Fibroblast of gingiva (primary cell): ENCODE measurements around the gene KCNJ8.
A peak's percentile ranks its signal among the peaks of the same experiment; 100 is the strongest.
"Not testable (repeated sequence)": the region's sequence is repeated elsewhere in the genome, so short reads cannot be mapped to it uniquely, and the experiment has no call there.

Experiments
- DNase-seq: peaks from one replicate; pipeline ENCODE4 v3.0.0-alpha.2; 2011; ENCODE audit warnings: low read depth

KCNJ8 gene

DNA sequence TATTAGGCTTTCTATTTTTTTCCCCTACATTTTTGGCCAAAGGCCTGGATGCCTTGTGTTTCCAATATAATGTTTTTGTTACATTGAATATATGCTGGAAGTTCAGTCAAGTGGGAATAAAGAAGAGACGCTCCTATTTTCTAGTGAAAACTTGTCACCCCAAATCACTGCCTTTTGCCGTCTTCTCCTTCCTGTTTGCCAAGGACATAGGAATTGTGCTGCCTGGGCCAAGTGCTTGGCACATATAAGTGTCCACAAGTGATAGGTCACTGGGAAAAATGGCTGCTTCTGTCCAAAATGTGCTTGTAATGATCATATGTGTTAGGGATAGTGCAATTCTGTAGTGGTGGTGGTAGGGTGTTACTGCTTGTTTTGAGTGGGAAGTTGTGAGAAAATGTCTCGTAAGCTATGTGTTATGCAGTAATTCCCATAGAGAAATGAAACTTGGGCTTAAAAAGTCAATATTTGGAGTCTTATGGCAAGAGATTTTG lies 11.6 kb upstream of the KCNJ8 start:
- no peak for DNase-seq

DNA sequence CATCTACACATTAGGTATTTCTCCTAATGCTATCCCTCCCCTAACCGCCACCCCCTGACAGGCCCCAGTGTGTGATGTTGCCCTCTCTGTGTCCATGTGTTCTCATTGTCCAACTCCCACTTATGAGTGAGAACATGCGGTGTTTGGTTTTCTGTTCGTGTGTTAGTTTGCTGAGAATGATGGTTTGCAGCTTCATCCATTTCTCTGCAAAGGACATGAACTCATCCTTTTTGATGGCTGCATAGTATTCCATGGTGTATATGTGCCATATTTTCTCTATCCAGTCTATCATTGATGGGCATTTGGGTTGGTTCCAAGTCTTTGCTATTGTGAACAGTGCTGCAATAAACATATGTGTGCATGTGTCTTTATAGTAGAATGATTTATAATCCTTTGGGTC lies 8.2 kb upstream of the KCNJ8 start:
- DNase-seq = not testable (repeated sequence)

DNA sequence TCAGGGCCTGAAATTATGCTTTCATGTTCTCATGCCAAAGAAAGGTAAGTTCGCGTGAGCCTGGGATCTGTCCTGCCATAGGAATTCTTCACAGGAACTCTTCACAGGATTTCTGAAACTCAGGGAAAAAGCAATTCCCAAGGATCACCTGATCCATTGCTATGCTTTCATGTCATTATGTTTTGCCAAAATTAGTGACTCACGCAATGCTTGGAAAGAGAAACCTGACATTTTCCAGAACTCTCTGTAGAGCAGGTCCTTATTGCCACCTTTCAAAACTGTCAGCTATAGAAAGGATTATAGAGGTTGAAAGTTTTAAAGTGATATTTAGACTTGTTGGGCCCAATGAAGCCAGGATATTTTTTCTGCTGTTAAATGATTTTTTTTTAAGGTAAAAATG lies 6.3 kb upstream of the KCNJ8 start:
- DNase-seq = no peak

GRCh38 chr12:21776175-21776574 lies 1.7 kb upstream of the KCNJ8 start:
- DNase-seq = no peak

GRCh38 chr12:21775133-21775820 lies 771 bp upstream of the KCNJ8 start:
- no peak for DNase-seq

- no peak for DNase-seq
Measured at GRCh38 chr12:21773806-21774205, 700 bp downstream of the KCNJ8 start.

- DNase-seq = no peak
Measured at GRCh38 chr12:21773263-21773741, 1.2 kb downstream of the KCNJ8 start.

DNA sequence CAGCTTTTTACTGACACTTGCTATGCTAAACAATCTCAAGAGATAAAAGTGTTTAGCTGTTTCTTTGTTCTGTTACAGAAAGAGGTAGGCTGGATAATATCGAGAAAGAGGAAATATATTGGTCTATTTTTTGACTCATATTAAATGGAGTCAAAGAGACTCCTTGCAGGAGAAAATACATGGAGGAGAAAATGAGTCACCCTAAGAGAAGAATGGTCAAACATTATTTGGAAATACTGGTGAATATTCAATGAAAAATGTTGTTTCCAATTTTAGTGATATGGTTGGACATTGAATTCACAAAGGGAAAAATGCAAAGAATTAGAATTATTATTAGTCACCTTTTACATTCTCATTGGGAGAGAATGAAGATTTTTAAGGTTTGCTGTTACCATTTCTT lies 3.2 kb downstream of the KCNJ8 start:
- DNase-seq = no peak

DNA sequence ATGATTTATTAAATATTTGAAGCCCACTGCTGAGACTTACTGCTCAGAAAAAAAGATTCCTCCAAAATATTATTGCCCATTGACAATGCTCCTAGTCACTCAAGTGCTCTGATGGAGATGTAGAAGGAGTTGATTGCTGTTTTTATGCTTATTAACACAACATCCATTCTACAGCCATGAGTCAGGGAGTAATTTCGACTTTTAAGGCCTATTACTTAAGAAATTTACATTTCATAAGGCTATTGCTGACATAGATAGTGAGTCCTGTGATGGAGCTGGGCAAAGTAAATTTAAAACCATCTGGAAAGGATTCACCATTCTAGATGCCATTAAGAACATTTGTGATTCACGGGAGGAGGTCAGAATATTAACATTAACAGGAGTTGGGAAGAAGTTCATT lies 5.2 kb downstream of the KCNJ8 start:
- DNase-seq = peak; percentile 12

DNA sequence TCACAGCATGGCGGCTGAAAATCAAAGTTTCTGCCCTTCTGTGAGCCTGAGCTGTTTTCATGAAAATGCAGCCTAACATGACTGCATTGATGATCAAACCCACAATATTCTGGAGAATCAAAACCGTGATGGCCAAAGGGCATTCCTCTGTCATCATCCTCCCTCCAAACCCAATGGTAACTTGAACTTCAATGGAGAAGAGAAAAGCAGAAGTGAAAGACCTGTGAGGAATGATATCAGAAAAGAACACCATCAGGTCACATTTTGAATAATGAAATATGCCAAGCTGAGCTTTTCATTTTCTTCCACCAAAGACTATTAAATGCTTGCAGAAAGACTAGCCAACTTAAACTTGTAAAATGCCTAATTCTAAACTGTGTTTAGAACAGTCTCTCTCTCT lies 8.1 kb downstream of the KCNJ8 start:
- no peak for DNase-seq

- no peak for DNase-seq
Measured at GRCh38 chr12:21764950-21765349, 9.6 kb downstream of the KCNJ8 start.

DNA sequence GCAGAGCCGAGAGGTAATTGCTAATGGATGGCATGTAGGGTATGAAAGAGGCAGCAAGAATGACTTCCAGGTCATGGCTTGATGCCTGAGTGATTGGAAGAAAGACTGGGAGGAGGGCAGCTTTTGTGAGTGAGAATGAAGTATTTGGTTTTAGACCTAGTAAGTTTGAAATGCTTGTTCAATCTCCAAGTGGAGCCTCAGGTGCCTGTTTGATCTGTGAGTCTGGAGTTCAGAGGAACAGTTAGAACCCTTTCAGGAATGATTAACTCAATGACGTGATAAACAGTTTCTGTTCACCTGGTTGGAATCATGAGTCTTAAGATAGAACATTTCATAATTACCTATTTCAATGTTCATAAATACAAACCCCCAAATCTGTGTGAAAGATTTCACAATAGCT lies 10.4 kb downstream of the KCNJ8 start:
- no peak for DNase-seq

DNA sequence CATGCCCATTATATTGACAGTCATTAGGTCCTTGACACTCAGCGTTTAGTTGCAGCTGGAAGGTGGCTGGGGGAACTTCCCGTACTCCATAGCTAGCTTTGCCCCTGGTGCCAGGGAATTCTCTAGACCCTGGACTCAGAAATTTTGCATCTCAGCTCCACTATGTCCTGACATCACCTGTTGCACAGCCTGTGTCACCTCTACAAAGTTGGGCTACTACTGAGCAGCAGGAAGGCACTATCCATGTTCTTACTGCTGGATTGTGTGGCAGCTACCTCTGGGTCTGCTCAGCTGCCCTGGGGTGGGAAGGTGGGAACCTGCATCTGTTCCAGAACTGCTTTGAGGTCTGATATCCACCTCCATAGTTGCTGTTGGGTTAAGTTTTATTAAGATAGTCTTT lies 11.0 kb downstream of the KCNJ8 start:
- DNase-seq = no peak

DNA sequence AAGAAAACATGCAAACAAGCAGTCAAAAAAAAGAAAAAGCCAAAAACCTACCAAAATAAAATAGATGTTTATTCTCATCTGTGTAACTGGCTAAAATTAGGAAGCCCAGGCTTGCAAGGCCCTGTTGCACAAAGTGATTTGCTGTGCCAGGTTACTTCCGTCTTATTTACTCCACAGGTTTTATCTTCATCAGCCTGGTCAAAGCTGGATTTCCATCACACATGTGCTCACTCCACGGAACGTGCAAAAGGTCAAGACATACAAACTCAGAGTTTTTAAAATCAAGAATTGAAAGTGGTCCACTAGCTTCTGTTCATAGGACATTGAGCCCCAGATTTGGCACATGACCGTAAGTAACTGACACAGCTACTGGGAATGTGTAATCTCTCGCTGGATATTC lies 14.8 kb downstream of the KCNJ8 start:
- no peak for DNase-seq

GRCh38 chr12:21757735-21758134 lies 16.8 kb downstream of the KCNJ8 start:
- DNase-seq = no peak

- DNase-seq = no peak
Measured at GRCh38 chr12:21756699-21757098, 17.8 kb downstream of the KCNJ8 start.

- DNase-seq = no peak
Measured at GRCh38 chr12:21751517-21751916, 23.0 kb downstream of the KCNJ8 start.

- no peak for DNase-seq
Measured at GRCh38 chr12:21745258-21745657, 29.2 kb downstream of the KCNJ8 start.

DNA sequence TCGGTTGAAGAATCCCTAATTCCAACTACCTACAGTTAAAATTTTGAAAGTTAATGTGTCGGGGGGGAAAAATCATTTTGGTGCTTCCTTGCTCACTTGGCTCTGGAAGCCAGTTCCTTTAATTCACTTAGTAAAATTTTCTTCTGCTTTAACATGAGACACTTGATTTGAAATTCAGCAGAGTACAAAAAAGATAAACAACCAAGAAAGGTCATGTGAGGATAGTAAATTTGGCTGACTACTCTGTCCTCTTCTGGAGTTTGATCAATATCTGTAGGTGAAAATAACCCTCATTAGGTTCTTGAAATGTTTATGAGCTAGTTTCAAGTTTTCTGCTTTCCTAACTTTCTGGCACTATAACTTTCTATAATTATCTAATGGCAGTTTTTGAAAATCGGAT lies 43.4 kb downstream of the KCNJ8 start:
- DNase-seq = no peak

DNA sequence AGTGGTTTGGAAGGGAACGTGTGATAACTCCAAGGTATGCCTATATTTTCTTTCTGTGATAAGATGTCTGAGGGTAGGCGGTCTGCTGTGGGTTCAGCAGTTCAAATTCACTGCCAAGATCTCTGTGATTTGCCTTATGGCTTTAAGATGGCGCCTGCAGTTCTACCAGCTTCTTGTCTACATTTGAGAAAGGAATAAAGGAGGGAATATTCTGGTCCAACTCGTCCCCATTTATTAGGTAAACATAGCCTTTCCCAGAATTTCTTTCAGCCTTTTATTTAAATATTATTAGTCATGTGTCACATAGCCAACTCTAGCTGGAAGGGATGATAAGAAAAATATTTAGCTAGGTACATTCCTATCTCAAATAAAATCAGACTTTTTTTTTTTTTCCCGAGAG lies 48.8 kb downstream of the KCNJ8 start:
- no peak for DNase-seq

- DNase-seq = no peak
Measured at GRCh38 chr12:21718944-21719650, 55.4 kb downstream of the KCNJ8 start.

GRCh38 chr12:21718403-21718802 lies 56.1 kb downstream of the KCNJ8 start:
- DNase-seq = no peak

DNA sequence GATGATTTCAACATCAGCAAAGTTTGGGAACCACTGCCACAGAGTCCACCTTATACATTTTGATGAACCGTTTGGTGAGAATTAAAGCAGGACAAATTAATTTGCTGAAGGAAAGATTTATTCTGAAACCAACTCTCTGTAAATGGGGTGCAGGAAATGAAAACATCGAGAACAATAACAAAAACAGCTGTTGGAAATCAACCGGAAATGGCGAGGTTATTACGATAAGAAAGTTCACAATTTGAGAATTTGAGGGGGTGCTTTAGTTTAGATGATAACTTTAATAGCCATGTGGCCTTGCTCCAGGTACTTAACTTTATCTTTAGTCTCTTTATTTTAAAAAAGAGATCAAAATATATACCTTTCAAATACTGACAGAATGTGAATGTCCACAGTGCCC lies 56.7 kb downstream of the KCNJ8 start:
- no peak for DNase-seq

GRCh38 chr12:21715386-21715785 lies 59.1 kb downstream of the KCNJ8 start:
- no peak for DNase-seq
